Skeletal muscle tissue (tissue), 4 donors: ENCODE measurements around the gene CHD9. TPM values are rescaled to one million over a fixed set of nuclear protein-coding genes. Genes with fewer than 3 reads are reported as not detected.

Experiments used
- H3K27ac ChIP-seq: one replicate; pipeline ENCODE4 v1.7.0; 2013; ENCODE audit warnings: mild to moderate bottlenecking, low read depth, low read length, inconsistent platforms
- H3K27me3 ChIP-seq, 3 donors: one replicate each; pipeline ENCODE4 v1.7.0; 2013; ENCODE audit warnings: low read length in 3 of 3; ENCODE audit not compliant: control insufficient read depth in 3 of 3, insufficient read depth in 3 of 3
- H3K36me3 ChIP-seq, 3 donors: one replicate each; pipeline ENCODE4 v1.7.0; 2013; ENCODE audit warnings: low read length in 3 of 3; ENCODE audit not compliant: control insufficient read depth in 3 of 3, insufficient read depth in 3 of 3
- H3K4me1 ChIP-seq, 3 donors: one replicate each; pipeline ENCODE4 v1.7.0; 2013; ENCODE audit warnings: low read length in 3 of 3, mild to moderate bottlenecking in 3 of 3; ENCODE audit not compliant: control insufficient read depth in 3 of 3, insufficient read depth in 3 of 3
- H3K4me3 ChIP-seq, 3 donors: one replicate each; pipeline ENCODE4 v1.7.0; 2013; ENCODE audit warnings: low read length in 3 of 3
- H3K9ac ChIP-seq, 3 donors: one replicate each; pipeline ENCODE4 v1.7.0; 2013; ENCODE audit warnings: low read length in 3 of 3, mild to moderate bottlenecking in 3 of 3, moderate library complexity in 2 of 3, low read depth in 1 of 3
- H3K9me3 ChIP-seq, 3 donors: one replicate each; pipeline ENCODE4 v1.7.0; 2013; ENCODE audit warnings: low read length in 3 of 3; ENCODE audit not compliant: control insufficient read depth in 3 of 3
- total RNA-seq: library from RNA; depleted of rRNA; stranded (reverse); fragments of >200 nt; gene quantifications from one replicate; pipeline ENCODE4 v1.2.3, GENCODE V29; 2014
- donor health status: Osteomylitis.

Gene CHD9
- total RNA-seq, 1 donor from 2014 or later: 69.4 TPM

DNA sequence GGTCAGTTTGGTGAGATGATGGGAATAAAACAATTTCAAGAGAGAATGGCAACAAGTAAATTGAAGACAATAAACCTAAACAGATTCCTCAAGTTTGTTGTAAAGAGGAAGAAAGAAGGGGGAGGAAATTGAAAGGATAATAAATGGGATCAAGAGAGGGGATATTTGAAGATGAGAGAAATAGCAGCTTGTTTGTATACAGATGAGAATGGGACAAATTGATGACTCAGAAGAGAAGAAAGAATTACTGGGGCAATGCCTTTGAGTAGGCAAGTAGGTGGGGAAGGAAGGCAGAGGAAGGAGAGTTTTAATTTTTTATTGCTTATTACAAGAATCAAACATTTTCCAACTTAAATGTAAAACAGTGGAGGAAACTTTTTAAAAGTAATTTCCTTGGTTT is 98.3 kb downstream of the CHD9 start:
- peaks cover 5 to 9% (median 8%) of the 10 kb centered on the region in 3 donors for H3K4me1 ChIP-seq
- H3K27me3 ChIP-seq: no peaks in the 10 kb centered on the region
- no peak overlapping the region for H3K27ac ChIP-seq
- H3K9ac ChIP-seq: no peak overlapping the region
- peaks cover 0 to 18% (median 10%) of the 10 kb centered on the region in 3 donors for H3K36me3 ChIP-seq
- peaks cover 0 to 5% (median 0%) of the 10 kb centered on the region in 3 donors for H3K9me3 ChIP-seq
- H3K4me3 ChIP-seq: no peak overlapping the region

DNA sequence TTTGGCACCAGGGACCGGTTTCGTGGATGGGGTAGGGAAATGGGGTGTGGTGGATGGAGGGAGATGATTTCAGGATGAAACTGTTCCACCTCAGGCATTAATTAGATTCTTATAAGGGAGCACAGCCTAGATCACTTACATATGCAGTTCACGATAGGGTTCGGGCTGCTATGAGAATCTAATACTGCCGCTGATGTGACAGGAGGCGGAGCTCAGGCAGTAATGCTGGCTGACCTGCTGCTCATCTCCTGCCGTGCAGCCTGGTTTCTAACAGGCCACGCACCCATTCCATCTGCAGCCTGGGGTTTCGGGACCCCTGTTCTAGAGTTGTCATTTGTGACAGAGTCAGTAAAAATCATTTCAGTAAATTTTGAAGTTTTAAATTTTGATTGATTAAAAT is 99.7 kb downstream of the CHD9 start:
- no peaks in the 10 kb centered on the region for H3K27me3 ChIP-seq
- H3K27ac ChIP-seq: no peak overlapping the region
- H3K4me1 ChIP-seq: peaks cover 5 to 9% (median 8%) of the 10 kb centered on the region in 3 donors
- no peak overlapping the region for H3K9ac ChIP-seq
- H3K4me3 ChIP-seq: peak overlapping the region in 1 of 3 donors; percentile 35
- peaks cover 0 to 5% (median 0%) of the 10 kb centered on the region in 3 donors for H3K9me3 ChIP-seq
- peaks cover 0 to 16% (median 10%) of the 10 kb centered on the region in 3 donors for H3K36me3 ChIP-seq

DNA sequence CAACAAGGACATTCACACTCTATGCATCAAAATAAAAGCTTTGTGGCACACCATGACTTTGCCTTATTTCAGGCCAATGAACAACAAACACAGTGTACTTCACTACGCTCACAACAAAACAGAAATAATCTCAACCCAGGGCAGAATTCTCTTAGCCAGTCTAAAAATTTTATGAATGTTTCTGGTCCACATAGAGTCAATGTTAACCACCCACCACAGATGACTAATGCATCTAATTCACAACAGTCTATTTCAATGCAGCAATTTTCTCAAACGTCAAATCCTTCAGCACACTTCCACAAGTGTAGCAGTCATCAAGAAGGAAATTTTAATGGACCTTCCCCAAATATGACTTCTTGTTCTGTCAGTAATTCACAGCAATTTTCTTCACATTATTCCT is 101.7 kb downstream of the CHD9 start:
- no peak overlapping the region for H3K27ac ChIP-seq
- H3K9ac ChIP-seq: no peak overlapping the region
- peaks cover 0 to 20% (median 10%) of the 10 kb centered on the region in 3 donors for H3K36me3 ChIP-seq
- H3K27me3 ChIP-seq: no peaks in the 10 kb centered on the region
- peaks cover 8 to 9% (median 8%) of the 10 kb centered on the region in 3 donors for H3K4me1 ChIP-seq
- no peaks in the 10 kb centered on the region for H3K9me3 ChIP-seq
- no peak overlapping the region for H3K4me3 ChIP-seq

DNA sequence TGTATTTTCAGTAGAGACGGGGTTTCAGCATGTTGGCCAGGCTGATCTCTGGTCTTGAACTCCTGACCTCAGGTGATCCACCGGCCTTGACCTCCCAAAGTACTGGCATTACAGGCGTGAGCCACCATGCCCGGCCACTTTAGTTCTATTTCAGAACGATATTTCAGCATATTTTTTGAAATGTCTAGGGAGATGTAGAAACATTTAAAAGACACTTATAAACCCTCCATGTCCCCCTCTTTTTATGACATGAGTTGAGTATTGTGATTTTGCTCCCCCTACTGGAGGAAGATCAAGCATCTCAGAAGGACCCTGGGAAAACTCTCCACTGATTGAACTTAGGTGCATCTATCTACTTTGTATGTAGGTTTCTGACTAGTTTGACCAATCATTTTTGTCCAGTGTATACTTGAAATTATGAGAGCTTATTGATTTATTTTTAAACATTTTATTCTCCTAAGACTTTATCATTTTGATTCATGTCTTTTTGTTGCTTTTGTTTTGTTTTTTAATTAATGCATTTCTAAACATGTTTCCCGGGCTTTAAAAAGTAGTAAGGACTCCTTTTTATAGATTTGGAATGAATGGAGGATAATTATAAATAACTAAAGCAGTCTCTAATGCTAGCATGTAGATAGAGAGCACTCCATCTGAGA is 105.1 kb downstream of the CHD9 start:
- peaks cover 0 to 3% (median 0%) of the 10 kb centered on the region in 3 donors for H3K4me1 ChIP-seq
- no peak overlapping the region for H3K27ac ChIP-seq
- H3K4me3 ChIP-seq: no peak overlapping the region
- H3K27me3 ChIP-seq: no peaks in the 10 kb centered on the region
- peaks cover 0 to 20% (median 10%) of the 10 kb centered on the region in 3 donors for H3K36me3 ChIP-seq
- H3K9ac ChIP-seq: no peak overlapping the region
- H3K9me3 ChIP-seq: no peaks in the 10 kb centered on the region

DNA sequence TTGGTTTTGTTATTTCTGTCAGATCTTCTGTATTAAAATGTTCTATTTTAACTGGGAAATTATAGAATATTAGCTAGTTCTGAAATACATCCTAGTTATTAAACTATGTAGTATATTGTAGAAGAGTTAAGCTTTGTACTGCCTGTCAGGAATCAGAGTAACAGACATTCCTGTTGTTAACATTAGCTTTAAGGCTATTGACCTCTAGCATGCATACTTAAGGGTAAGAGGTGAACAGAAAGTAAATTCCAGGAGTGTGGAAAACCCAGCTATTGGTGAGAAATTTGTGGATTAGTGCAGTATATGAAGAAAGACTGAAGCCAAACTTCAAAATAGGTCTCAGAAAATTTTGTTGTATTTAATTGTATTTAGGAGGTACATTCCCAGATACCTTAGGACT is 111.3 kb downstream of the CHD9 start:
- Histone ChIP-seq H3K9me3 (no peaks in the 10 kb centered on the region), H3K27me3 (no peaks in the 10 kb centered on the region), H3K9ac (no peak overlapping the region), H3K36me3 (peaks cover 0 to 3% (median under 1%) of the 10 kb centered on the region in 3 donors), H3K4me1 (peaks cover 0 to 5% (median 0%) of the 10 kb centered on the region in 3 donors), H3K27ac (no peak overlapping the region), H3K4me3 (no peak overlapping the region)

DNA sequence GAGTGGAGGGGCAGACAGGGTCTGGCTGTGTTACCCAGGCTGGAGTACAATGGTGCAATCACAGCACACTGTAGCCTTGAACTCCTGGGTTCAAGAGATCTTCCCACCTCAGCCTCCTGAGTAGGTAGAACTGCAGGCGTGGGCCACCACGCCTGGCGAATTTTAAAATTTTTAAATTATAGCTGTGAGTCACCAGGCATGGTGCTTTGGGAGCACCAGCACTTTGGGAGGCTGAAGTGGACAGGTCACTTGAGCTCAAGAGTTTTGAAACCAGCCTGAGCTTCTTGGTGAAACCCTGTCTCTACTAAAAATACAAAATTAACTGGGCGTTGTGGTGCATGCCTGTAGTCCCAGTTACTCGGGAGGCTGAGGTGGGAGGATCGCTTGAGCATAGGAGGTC is 114.0 kb downstream of the CHD9 start:
- H3K4me3 ChIP-seq: no peak overlapping the region
- H3K36me3 ChIP-seq: peaks cover 0 to 3% (median 0%) of the 10 kb centered on the region in 3 donors
- H3K27me3 ChIP-seq: no peaks in the 10 kb centered on the region
- H3K9ac ChIP-seq: no peak overlapping the region
- H3K9me3 ChIP-seq: no peaks in the 10 kb centered on the region
- H3K4me1 ChIP-seq: peaks cover 0 to 5% (median 0%) of the 10 kb centered on the region in 3 donors
- H3K27ac ChIP-seq: no peak overlapping the region

DNA sequence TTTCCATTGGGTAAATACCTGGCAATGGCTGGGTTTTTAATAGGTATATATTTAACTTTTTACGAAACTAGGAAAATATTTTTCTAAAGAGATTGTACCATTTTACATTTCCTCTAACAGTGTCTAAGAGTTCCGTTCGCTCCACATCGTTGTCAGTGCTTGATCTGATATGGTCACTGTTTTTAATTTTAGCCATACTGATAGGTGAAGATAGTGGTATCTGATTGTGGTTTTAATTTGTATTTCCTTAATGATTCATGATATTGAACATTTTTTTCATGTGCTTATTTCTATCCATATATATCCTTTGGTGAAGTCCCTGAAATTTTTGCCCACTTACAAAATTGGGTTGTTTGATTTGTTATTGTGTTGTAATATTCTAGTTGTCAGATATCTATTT is 117.7 kb downstream of the CHD9 start:
- no peak overlapping the region for H3K27ac ChIP-seq
- no peaks in the 10 kb centered on the region for H3K9me3 ChIP-seq
- H3K27me3 ChIP-seq: no peaks in the 10 kb centered on the region
- H3K4me1 ChIP-seq: no peaks in the 10 kb centered on the region
- no peak overlapping the region for H3K4me3 ChIP-seq
- H3K36me3 ChIP-seq: peaks cover 0 to 3% (median 3%) of the 10 kb centered on the region in 3 donors
- H3K9ac ChIP-seq: no peak overlapping the region

DNA sequence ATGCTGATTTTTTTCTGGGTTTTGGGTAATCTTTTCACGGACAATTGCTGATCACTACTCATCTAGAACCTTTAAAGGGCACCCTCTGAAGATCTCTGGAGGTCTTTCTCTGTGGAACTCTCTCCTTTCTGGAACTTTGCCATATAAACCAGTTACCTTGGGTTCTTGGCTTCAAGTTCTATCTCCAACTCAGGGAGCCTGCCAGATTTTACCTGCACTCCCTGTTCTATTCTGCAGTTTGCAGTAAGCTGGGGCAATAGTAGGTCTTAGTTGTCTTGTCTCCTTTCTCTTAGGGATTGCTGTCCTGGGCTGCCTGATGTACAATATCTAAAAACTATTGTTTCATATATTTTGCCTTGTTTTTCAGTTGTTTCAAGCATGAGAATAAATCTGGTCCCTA is 120.3 kb downstream of the CHD9 start:
- Histone ChIP-seq H3K36me3 (peaks cover 0 to 3% (median 0%) of the 10 kb centered on the region in 3 donors), H3K9ac (no peak overlapping the region), H3K27ac (no peak overlapping the region), H3K9me3 (no peaks in the 10 kb centered on the region), H3K27me3 (no peaks in the 10 kb centered on the region), H3K4me1 (no peaks in the 10 kb centered on the region), H3K4me3 (no peak overlapping the region)

DNA sequence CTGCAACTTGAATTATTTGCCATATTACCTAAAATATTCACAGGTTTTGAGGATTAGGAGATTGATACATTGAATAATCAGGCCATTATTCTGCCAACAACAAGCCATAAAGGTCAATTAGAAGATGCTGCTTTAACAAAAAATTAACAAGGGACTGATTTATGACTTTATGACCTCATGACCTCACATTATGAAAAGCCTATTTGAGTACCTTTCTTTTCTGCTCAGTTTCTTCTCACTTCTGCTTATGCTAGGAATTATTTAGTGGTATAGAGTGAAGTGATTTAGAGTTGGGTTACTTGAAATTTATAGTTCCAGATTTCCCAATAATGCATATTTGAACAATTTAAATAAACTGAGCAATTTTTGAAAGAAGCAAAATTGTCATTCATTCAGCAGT is 121.6 kb downstream of the CHD9 start:
- H3K36me3 ChIP-seq: peaks cover 0 to 3% (median 0%) of the 10 kb centered on the region in 3 donors
- no peaks in the 10 kb centered on the region for H3K27me3 ChIP-seq
- H3K9me3 ChIP-seq: no peaks in the 10 kb centered on the region
- H3K9ac ChIP-seq: no peak overlapping the region
- H3K27ac ChIP-seq: no peak overlapping the region
- H3K4me1 ChIP-seq: no peaks in the 10 kb centered on the region
- no peak overlapping the region for H3K4me3 ChIP-seq

DNA sequence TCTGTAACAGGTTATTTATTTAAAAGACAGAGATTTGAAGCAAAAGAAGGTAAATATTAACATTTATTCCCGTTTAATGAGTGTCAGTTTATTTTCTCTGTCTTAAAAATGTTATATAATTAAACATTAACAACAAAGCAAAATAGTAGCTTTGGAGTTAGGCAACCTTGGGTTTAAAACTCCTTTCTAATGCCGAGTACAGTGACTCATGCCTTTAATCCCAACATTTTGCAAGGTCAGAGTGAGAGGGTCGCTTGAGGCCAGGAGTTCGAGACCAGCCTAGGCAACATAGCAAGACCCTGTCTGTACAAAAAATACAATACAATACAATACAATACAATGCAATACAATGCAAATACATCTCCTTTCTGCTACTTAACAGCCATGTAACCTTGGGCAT is 128.7 kb downstream of the CHD9 start:
- Histone ChIP-seq H3K4me3 (no peak overlapping the region), H3K9me3 (peaks cover 0 to 4% (median 0%) of the 10 kb centered on the region in 3 donors), H3K27ac (no peak overlapping the region), H3K27me3 (no peaks in the 10 kb centered on the region), H3K36me3 (peaks cover 2 to 13% (median 5%) of the 10 kb centered on the region in 3 donors), H3K9ac (no peak overlapping the region), H3K4me1 (no peaks in the 10 kb centered on the region)
